ENCODE data around the gene ASB11. TPM values are rescaled to one million over a fixed set of nuclear protein-coding genes. Genes with fewer than 3 reads are reported as not detected.

ASB11 gene
- total and polyA plus RNA-seq, 10 of the 15 experiments (the other 5 are each of a cell fraction or from before 2014, with no cell fraction given) = not detected

DNA sequence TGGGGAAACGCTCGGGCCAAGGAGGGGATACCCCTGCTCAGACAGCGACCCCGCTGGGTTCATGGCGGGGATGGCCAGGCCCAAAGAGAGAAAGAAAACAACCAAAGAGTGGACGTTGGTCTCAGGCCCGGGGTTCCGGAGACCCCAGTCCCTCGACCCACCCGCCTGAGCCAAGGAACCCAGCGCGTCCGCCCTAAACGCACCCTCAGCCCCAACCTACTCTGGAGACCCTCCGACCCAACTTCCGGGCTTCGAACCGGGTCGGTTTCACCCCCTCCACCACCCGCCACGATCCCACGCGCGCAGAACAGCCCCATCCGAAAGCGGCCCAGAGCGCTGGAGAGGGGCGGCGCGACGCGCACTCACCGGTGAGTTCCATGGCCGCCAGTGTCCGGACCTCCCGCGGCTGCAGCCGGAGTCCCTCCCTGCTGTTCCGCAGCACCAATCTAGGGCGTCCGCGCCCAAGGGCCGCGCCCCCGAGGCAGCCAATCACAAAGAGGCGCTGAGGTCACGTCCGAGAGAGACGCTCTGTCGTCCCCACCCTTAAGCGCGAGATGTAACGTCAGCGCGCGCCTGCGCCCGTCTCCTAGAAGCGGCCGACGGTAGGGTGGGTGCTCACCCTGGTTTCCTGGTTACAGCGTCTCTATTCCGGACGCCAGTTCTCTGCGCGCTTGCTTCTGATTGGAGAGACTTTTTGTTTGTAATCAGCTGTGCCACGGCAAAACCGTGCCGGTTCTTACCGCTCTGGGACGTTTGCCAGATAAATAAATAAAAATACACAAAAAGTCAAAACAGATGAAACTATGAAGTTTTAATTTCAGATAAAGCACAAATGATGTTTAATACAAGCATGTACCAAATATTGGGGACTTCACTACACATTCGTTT lies 19.9 kb upstream of the ASB11 start, which contains the start of gene PIGA (continued):
- TF ChIP-seq, protein P1, sequence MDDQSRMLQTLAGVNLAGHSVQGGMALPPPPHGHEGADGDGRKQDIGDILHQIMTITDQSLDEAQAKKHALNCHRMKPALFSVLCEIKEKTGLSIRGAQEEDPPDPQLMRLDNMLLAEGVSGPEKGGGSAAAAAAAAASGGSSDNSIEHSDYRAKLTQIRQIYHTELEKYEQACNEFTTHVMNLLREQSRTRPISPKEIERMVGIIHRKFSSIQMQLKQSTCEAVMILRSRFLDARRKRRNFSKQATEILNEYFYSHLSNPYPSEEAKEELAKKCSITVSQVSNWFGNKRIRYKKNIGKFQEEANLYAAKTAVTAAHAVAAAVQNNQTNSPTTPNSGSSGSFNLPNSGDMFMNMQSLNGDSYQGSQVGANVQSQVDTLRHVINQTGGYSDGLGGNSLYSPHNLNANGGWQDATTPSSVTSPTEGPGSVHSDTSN (IDR thresholded peaks at IDR 0.05; ENCODE audit: insufficient replicate concordance, low read depth, low read length) = no peak
- TF ChIP-seq POLR2AphosphoS2 (IDR thresholded peaks at IDR 0.05; ENCODE audit: low read depth, low read length) (peak; percentile 42; the same call in 1 of the 2 replicates), ZNF384 (IDR thresholded peaks at IDR 0.05; ENCODE audit: borderline replicate concordance, low read depth, low read length) (no peak), NFXL1 (IDR thresholded peaks at IDR 0.05; ENCODE audit: borderline replicate concordance) (no peak), STAT3 (IDR thresholded peaks at IDR 0.05; ENCODE audit: low read depth, low read length) (no peak), SMARCA5 (IDR thresholded peaks at IDR 0.05) (no peak), CEBPZ (IDR thresholded peaks at IDR 0.05; ENCODE audit: low read depth, low read length) (no peak), WRNIP1 (IDR thresholded peaks at IDR 0.05; ENCODE audit: borderline replicate concordance, low read depth, low read length) (no peak), CREB1 (IDR thresholded peaks at IDR 0.05; ENCODE audit: low read depth) (peak; percentile 96), IKZF2 (IDR thresholded peaks at IDR 0.05) (no peak), TCF12 (IDR thresholded peaks at IDR 0.05; ENCODE audit: low read depth, low read length) (no peak), SPI1 (IDR thresholded peaks at IDR 0.05; ENCODE audit: borderline replicate concordance, insufficient read depth, low read depth, low read length) (no peak), HSF1 (IDR thresholded peaks at IDR 0.05; ENCODE audit: low read depth, low read length) (no peak), GABPA (IDR thresholded peaks at IDR 0.05; ENCODE audit: low read depth) (peak; percentile 5; the same call in 1 of the 2 replicates), BACH1 (IDR thresholded peaks at IDR 0.05; ENCODE audit: borderline replicate concordance) (0 out of 2 replicates have a peak, but pooled peaks have one; percentile 36), CHD4 (IDR thresholded peaks at IDR 0.05) (no peak), ATF7 (IDR thresholded peaks at IDR 0.05; ENCODE audit: low read depth) (no peak), MYC (IDR thresholded peaks at IDR 0.05; ENCODE audit: insufficient read depth, insufficient read length, insufficient replicate concordance, low read length, severe bottlenecking) (no peak), IRF3 (IDR thresholded peaks at IDR 0.05) (0 out of 2 replicates have a peak, but pooled peaks have one; percentile 56), ZNF207 (IDR thresholded peaks at IDR 0.05; ENCODE audit: borderline replicate concordance) (no peak), LARP7 (IDR thresholded peaks at IDR 0.05) (0 out of 2 replicates have a peak, but pooled peaks have one; percentile 27), ZSCAN29 (IDR thresholded peaks at IDR 0.05) (no peak), CHD2 (IDR thresholded peaks at IDR 0.05; ENCODE audit: borderline replicate concordance, low read depth, low read length) (peak; percentile 50; the same call in 1 of the 2 replicates), POLR2A (IDR thresholded peaks at IDR 0.05; ENCODE audit: low read depth, low read length) (peak; percentile 88)

Data from GM12878 (cell line).